ENCODE data around the gene EDAR.

Gene EDAR

GRCh38 chr2:109029490-109030201, 40.6 kb upstream of the EDAR start:
- ChIA-PET POLR2A (interaction anchor here (1.2 kb wide), 1 partner anchor 9 kb away, joined by 3 read pairs; no protein-coding TSS in a partner anchor), CTCF (interaction anchor here (1.9 kb wide), 1 partner anchor 9 kb away, joined by 6 read pairs; no protein-coding TSS in a partner anchor)
- no peak for DNase-seq (ENCODE audit: extremely low spot score)
- TF ChIP-seq PKNOX1 (IDR thresholded peaks at IDR 0.05) = peak; percentile 70
- no peak for TF ChIP-seq FOXM1 (IDR thresholded peaks at IDR 0.05; ENCODE audit: borderline replicate concordance)

DNA sequence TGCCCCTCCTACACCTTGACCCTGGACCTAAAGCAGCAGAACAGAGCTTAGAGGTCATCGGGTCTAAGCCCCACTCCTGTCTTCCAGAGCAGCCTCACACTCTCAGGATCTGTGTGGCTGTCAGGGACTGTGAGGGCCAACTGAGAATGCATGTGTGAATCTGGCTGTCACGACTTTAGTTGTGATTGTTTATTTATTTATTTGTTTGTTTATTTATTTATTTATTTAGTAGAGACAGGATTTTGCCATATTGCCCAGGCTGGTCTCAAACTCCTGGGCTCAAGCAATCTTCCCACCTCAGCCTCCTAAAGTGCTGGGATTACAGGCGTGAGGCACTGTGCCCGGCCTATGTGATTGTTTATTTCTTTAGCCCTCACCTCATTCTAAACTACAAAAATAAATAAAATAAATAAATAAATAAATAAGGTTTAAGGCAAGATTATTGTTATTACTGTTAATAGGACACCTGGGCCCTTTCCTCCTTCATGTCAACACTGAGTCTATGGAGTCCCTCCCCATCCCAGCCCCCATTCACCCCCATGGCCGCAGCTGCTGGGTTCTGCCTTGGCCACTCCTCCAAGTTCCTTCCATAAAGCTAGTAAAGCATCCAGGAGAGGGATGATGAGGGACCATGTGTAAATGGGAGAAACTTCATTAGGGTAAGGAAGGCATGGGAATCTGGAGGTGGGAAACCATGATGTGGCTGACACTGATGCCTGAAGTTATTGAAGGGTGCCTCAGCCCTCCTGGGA, 39.9 kb upstream of the EDAR start:
- ChIA-PET CTCF (no interaction called here), POLR2A (interaction anchor here (1.2 kb wide), 1 partner anchor 9 kb away, joined by 3 read pairs; no protein-coding TSS in a partner anchor)
- TF ChIP-seq TARDBP (IDR thresholded peaks at IDR 0.05) = no peak
- TF ChIP-seq SUZ12 (IDR thresholded peaks at IDR 0.05) = no peak
- no peak for TF ChIP-seq ELF4 (IDR thresholded peaks at IDR 0.05)
- TF ChIP-seq L3MBTL2 (conservative IDR thresholded peaks at IDR 0.05) = no peak
- TF ChIP-seq FOXK2 (IDR thresholded peaks at IDR 0.05) = no peak
- DNase-seq (ENCODE audit: extremely low spot score) = no peak

DNA sequence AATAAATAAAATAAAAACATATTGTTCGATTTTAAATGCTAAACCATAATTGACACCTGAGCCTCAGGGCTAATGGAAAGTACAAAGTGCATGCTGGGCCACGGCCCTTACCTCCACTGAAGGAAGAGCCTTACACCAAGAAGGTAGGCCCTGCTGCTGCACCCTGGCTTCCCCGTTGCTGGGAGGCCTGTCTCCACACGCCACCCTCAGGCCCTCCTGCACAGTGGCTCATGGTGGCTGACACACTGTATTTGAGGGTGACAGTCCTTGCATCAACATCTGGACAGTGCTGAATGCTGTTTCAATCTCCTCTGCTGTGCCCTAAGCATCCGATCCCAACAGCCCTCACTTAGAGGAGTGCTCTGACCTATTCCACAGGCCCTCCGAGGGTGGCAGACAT, 39.3 kb upstream of the EDAR start:
- POLR2A ChIA-PET = interaction anchor here (1.2 kb wide), 1 partner anchor 8 kb away, joined by 3 read pairs; no protein-coding TSS in a partner anchor
- no peak for DNase-seq (ENCODE audit: extremely low spot score)
- CTCF ChIA-PET = no interaction called here
- TF ChIP-seq TARDBP (IDR thresholded peaks at IDR 0.05) (no peak), ZNF384 (IDR thresholded peaks at IDR 0.05) (no peak), HDGF (IDR thresholded peaks at IDR 0.05; ENCODE audit: borderline replicate concordance) (no peak), CTBP1 (IDR thresholded peaks at IDR 0.05; ENCODE audit: borderline replicate concordance) (no peak)

DNA sequence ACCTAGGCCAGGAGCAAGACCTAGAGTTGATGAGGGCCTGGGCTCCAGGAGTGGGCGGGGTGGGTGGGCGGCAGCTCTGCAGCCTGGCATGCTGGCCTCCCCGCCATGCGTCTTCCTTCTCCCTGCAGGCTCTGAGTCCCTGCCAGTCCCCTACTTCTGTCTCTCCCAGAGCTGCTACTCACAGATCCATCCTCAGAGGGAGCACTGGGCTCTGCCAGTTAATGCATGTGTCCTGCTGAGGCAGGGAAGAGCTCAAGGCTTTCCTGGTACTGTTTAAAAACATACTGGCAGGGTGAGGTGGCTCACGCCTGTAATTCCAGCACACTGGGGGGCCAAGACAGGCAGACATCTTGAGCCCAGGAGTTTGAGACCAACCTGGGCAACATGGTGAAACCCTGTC, 38.7 kb upstream of the EDAR start:
- no peak for DNase-seq (ENCODE audit: extremely low spot score)
- POLR2A ChIA-PET = no interaction called here
- no peak for TF ChIP-seq PKNOX1 (IDR thresholded peaks at IDR 0.05)
- CTCF ChIA-PET = no interaction called here

DNA sequence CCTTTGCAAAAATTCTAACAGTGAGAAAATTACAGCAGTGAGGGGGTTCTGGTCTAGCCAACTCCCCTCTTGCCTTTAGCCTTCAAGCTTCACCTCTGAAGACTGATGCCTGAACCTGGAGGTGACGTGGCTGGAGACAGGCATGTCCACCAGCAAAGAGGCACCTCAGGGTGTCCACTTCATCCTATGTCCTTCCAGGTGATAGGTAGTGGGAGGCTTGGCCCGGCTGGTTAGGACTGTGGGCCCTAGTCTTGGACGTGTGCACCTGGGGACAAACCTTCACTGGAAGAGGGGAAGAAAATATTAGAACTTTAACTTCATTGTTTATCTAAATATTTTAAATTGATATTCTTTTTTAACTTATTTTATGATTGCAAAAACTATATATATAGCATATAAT, 35.5 kb upstream of the EDAR start:
- ChIA-PET POLR2A (no interaction called here), CTCF (no interaction called here)
- TF ChIP-seq CTBP1 (IDR thresholded peaks at IDR 0.05; ENCODE audit: borderline replicate concordance) = no peak
- TF ChIP-seq TARDBP (IDR thresholded peaks at IDR 0.05) = no peak
- TF ChIP-seq LEF1 (IDR thresholded peaks at IDR 0.05; ENCODE audit: borderline replicate concordance) = no peak
- TF ChIP-seq NFRKB (IDR thresholded peaks at IDR 0.05) = no peak
- TF ChIP-seq FOXK2 (IDR thresholded peaks at IDR 0.05) = no peak
- no peak for TF ChIP-seq ELF4 (IDR thresholded peaks at IDR 0.05)
- TF ChIP-seq FOXA1 (IDR thresholded peaks at IDR 0.05) = no peak
- no peak for TF ChIP-seq ZNF384 (IDR thresholded peaks at IDR 0.05)
- TF ChIP-seq L3MBTL2 (conservative IDR thresholded peaks at IDR 0.05) = no peak
- no peak for TF ChIP-seq ARNT (IDR thresholded peaks at IDR 0.05)
- TF ChIP-seq SUZ12 (IDR thresholded peaks at IDR 0.05) = no peak
- no peak for TF ChIP-seq FOXM1 (IDR thresholded peaks at IDR 0.05; ENCODE audit: borderline replicate concordance)
- no peak for DNase-seq (ENCODE audit: extremely low spot score)

GRCh38 chr2:109021895-109022300, 32.9 kb upstream of the EDAR start:
- DNase-seq (ENCODE audit: extremely low spot score) = no peak
- no peak for TF ChIP-seq HDGF (IDR thresholded peaks at IDR 0.05; ENCODE audit: borderline replicate concordance)
- TF ChIP-seq BHLHE40 (IDR thresholded peaks at IDR 0.05; ENCODE audit: borderline replicate concordance) = no peak
- TF ChIP-seq ELF4 (IDR thresholded peaks at IDR 0.05) = no peak
- no peak for TF ChIP-seq TARDBP (IDR thresholded peaks at IDR 0.05)
- no peak for TF ChIP-seq PKNOX1 (IDR thresholded peaks at IDR 0.05)
- no peak for TF ChIP-seq FOXM1 (IDR thresholded peaks at IDR 0.05; ENCODE audit: borderline replicate concordance)
- no peak for TF ChIP-seq FOXK2 (IDR thresholded peaks at IDR 0.05)
- TF ChIP-seq L3MBTL2 (conservative IDR thresholded peaks at IDR 0.05) = no peak
- TF ChIP-seq SUZ12 (IDR thresholded peaks at IDR 0.05) = no peak
- TF ChIP-seq ARNT (IDR thresholded peaks at IDR 0.05) = no peak
- TF ChIP-seq LEF1 (IDR thresholded peaks at IDR 0.05; ENCODE audit: borderline replicate concordance) = no peak
- no peak for TF ChIP-seq FOXA1 (IDR thresholded peaks at IDR 0.05)
- TF ChIP-seq CTBP1 (IDR thresholded peaks at IDR 0.05; ENCODE audit: borderline replicate concordance) = no peak
- no peak for TF ChIP-seq ZNF384 (IDR thresholded peaks at IDR 0.05)
- no peak for TF ChIP-seq SP1 (IDR thresholded peaks at IDR 0.05)
- no peak for TF ChIP-seq NFRKB (IDR thresholded peaks at IDR 0.05)
- POLR2A ChIA-PET = no interaction called here
- CTCF ChIA-PET = no interaction called here
